ENCODE data around the gene SLC6A17. TPM values are rescaled to one million over a fixed set of nuclear protein-coding genes. Genes with fewer than 3 reads are reported as not detected.

The SLC6A17 gene
- under 1 TPM; 0.08 to 0.92 (median 0.77) TPM for polyA plus RNA-seq (ENCODE audit: insufficient read length in 4 of 4)

GRCh38 chr1:110150330-110151174 is at the start of gene SLC6A17:
Gene SLC6A17 (plus strand): TSS chr1:110150494. CDS start chr1:110166930, 16,436 bp downstream.
- DNase-seq (ENCODE audit: low read depth in 4 of 4, low spot score in 3 of 4): no peak

GRCh38 chr1:110102081-110102480 is 48.2 kb upstream of the SLC6A17 start:
- no peak for DNase-seq (ENCODE audit: low read depth in 4 of 4, low spot score in 3 of 4)

GRCh38 chr1:110106013-110106941 is 44.0 kb upstream of the SLC6A17 start:
- no peak for DNase-seq (ENCODE audit: low read depth in 4 of 4, low spot score in 3 of 4)

DNA sequence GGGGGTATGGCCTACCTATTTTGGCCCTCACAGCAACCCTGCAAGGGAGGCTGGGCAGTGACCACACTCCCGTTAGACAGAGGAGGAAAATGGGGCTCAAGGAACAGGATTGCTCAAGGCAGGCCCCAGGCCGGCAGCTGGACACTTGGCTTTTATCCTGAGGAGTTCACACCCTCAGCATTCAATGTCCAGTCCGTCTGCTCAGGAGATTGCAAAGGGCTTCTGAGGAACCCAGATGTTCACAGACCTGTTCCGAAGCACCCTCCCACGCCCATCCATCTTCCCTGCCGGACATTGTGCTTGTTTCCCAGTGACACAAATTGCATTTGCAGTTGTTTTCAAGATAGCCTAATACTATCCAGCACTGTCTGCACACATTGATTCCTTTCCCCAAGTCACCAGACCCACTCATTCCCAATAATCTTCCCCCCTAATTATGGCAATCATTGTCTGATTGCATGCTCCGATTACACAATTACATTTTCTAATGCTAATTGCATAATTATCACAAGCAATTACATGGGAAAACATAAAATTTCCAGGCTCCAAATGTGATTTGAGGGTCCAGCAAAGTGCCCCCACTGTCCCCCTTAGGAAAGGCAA is 42.3 kb upstream of the SLC6A17 start:
- DNase-seq (ENCODE audit: low read depth in 4 of 4, low spot score in 3 of 4): no peak

- DNase-seq (ENCODE audit: low read depth in 4 of 4, low spot score in 3 of 4): no peak
Measured at GRCh38 chr1:110111081-110111480, 39.2 kb upstream of the SLC6A17 start.

GRCh38 chr1:110112143-110112542 is 38.2 kb upstream of the SLC6A17 start, which contains the start of gene UBL4B:
Gene UBL4B (plus strand): TSS chr1:110112443. CDS start chr1:110112535, 92 bp downstream.
- no peak for DNase-seq (ENCODE audit: low read depth in 4 of 4, low spot score in 3 of 4)

- DNase-seq (ENCODE audit: low read depth in 4 of 4, low spot score in 3 of 4): no peak
Measured at GRCh38 chr1:110112656-110113055, 37.6 kb upstream of the SLC6A17 start.

DNA sequence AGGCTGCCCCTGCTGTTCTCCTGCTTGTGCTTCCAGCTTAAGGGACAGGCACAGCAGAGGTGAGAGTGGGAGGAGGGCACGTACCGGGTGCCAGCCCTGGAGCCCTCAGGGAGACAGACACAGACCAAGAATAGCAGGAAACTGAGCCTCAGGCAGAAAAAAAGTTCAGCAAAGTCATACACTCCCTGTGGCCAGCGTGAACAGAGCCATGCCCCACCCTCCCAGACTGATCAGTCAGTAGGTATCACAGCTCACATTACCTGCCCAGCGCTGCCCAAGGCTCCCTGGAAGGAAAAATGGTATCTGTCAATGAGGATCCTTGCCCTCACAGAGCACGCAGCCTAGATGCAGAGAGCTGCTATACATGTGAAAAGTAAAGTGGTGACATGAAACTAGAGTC is 36.7 kb upstream of the SLC6A17 start:
- DNase-seq (ENCODE audit: low read depth in 4 of 4, low spot score in 3 of 4): no peak

- no peak for DNase-seq (ENCODE audit: low read depth in 4 of 4, low spot score in 3 of 4)
Measured at GRCh38 chr1:110114173-110114572, 36.1 kb upstream of the SLC6A17 start.

- no peak for DNase-seq (ENCODE audit: low read depth in 4 of 4, low spot score in 3 of 4)
Measured at GRCh38 chr1:110114784-110115183, 35.5 kb upstream of the SLC6A17 start.

DNA sequence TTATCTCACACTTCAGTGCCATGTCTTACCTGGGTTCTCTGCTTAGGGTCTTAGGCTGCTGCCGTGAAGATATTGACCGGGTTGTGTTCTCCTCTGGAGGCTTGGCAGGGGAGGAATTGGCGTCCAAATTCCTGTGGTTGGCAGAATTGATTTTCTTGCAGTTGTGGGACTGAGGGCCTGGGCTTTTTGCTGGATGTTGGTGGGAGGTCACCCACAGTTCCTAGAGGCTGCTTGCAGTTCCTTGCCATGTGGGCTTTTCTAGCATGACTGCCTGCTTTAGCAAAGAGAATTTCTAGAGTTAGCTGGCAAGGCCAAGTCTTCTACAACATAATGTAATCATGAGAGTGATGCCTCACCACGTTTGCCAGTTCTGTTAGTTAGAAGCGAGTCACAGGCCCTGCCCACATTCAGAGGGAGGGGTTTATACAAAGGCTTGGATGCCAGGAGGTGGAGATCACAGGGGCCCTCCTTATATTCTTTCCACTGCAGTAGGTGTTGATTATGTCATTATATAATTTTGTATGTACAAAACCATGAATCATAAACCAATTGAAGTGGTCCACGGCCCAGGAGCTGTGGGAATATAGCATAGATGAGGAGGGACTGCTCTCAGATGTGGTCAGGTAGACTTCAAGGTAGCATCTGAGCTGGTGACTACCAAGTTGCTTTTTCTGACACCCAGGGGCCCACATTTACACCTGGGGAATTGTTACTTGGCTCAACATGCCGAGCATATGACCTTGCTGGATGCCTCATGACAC is 31.5 kb upstream of the SLC6A17 start:
- no peak for DNase-seq (ENCODE audit: low read depth in 4 of 4, low spot score in 3 of 4)

DNA sequence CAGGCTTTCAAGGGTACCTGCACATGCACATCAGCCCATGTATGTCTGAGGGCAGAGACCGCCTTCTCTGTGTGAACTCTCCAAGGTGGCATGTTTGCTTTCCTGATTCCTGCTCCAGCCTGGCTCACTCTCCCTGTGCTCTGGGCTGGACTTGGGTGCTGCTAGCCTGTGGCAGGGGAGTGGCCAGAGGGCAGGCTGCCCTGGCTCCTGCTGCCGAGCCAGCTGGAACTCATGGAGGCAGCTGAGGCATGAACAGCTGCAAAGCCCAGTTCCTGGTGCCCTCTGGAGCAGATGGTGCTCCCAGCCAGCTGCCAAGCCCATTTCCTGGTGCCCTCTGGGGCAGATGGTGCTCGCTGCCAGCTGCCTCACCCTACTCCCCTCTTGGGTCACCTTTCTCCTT is 30.5 kb upstream of the SLC6A17 start:
- no peak for DNase-seq (ENCODE audit: low read depth in 4 of 4, low spot score in 3 of 4)

DNA sequence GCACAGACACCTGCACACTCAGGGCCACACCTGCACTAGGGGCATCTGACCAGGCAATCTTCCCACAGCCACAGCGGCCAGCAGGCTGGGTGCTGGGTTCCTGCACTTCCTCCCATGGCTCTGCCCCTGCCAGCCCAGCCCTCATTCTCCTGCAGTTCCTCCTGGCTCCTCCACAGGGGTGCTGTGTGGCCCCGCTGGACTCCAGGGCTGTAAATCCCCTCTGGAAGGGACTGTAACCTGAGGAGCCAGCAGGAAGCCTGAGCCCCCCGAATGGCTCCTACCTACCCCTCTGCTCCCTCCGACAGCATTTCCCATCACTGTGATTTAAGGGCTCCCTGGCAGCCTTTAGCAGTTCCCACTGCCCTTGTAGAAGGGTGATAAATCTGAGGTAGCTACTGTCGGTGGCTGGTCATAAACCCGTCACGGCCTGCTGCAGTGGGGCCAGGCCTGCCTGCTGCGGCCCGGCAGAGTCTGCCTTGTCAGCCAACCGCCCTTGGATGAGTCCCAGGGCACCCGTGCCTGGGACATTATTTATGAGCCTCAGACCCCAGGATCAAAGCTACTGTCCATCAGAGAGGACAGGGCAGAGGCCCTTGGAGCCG is 29.2 kb upstream of the SLC6A17 start:
- DNase-seq (ENCODE audit: low read depth in 4 of 4, low spot score in 3 of 4): peak; percentile 35 to 70 (median 44)

DNA sequence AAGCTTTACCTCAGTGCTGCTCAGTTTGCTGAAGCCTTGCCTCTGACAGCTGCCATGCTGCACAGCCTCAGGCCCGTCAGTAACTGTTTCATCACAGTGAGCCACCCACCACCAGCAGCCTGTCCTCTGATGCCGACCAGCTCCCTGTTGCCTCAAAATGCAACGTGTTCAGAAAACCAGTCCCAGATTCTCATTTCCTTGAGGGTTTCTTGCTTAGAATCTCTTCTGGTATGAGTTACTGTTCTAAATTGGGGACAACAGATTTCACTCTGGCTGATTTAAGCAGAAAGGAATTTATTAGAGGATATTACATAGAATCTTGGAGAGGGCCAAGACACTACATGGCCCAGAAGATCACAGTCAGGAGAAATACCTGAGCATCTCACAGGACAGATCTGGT is 27.1 kb upstream of the SLC6A17 start:
- no peak for DNase-seq (ENCODE audit: low read depth in 4 of 4, low spot score in 3 of 4)

DNA sequence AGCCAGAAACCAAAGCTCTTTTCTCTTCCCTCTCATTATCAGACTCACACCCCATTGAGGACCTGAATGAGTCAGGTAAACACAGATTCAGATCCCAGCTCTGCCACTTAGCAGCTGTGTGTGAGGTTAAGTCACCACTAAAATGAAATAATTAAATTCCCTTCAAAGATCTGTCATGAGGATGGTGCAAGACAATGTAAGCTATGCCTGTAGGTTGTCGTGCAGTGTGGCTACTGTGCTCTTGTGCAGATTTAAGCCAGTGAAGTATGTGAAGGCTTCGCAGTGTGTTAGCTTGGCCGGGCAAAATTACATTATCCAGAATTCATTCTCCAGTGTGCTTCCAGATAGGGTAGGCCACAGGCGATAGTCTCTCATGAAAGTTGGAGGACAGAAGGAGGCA is 24.5 kb upstream of the SLC6A17 start:
- DNase-seq (ENCODE audit: low read depth in 4 of 4, low spot score in 3 of 4): no peak

DNA sequence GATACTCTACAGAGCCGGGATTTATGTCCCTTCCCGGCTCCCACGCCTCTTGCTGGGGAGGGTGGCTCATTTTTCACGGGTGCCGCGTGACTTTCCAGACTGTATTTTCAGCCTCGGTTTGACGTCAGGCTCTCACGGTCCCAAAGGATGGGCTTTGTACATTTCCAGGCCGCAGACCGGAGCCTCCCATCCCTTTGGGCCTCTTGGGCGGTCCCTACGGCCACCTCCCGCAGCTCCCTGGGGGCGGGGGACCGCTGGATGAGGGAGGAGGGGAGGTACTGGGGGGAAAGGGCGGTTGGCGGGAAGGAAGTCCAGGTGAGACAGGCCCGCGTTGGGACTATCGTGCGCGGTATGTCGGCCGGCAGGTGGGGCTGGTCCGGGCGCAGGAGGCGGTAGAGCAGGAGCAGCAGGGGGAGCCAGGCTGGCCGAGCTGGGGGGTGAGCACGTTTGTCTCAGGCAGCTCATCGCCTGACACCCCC is 20.1 kb upstream of the SLC6A17 start:
- DNase-seq (ENCODE audit: low read depth in 4 of 4, low spot score in 3 of 4): peak in 1 of 4 donors; percentile 35

DNA sequence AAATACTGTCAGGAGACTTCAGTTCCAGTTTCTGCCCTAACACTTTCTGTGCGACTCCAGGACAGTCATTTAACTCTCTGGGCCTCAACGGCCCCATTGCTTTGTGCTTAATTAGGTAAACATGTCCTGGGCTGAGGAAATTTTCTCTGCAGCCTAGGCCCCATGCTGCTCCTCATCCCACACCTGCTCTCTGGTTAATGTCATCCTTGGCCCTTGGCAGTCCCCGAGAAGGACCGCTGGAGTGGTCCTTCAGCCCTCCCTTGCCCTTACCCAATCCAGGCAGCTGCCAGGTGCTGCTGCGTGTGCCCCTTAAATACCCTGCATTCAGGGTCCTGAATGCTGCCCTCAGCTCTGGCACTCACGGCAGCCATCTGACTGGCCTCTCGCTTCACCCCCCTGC is 19.3 kb upstream of the SLC6A17 start:
- no peak for DNase-seq (ENCODE audit: low read depth in 4 of 4, low spot score in 3 of 4)

DNA sequence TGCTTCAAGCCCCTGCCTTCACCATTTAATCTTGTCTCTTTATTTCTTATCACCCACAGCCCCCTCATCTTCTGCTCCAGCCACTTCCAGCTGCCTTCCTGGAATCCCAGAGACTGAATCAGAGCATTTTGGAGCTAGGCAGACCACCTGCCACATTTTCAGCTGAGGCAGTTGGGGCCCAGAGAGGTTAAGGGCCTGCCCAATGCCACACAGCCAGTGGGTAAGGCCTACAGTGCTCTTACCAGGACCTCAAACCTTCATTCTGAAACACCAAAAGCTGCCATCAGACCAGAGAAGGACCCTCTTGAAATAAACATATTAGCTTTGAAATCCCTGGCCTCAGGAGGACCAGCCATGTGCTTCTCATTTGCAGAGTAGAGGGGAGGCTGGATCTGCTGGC is 17.6 kb upstream of the SLC6A17 start:
- no peak for DNase-seq (ENCODE audit: low read depth in 4 of 4, low spot score in 3 of 4)

- DNase-seq (ENCODE audit: low read depth in 4 of 4, low spot score in 3 of 4): no peak
Measured at GRCh38 chr1:110133436-110133835, 16.9 kb upstream of the SLC6A17 start.

All from left renal pelvis (tissue), 4 donors.